Tongue (tissue), 2 donors: ENCODE data around the gene GABBR2. TPM values are rescaled to one million over a fixed set of nuclear protein-coding genes. Genes with fewer than 3 reads are reported as not detected.
A peak's percentile ranks its signal among the peaks of the same experiment; 100 is the strongest.

Source experiments
- DNase-seq: peaks from one replicate; pipeline ENCODE4 v3.0.0-alpha.2; 2015
- total RNA-seq: library from RNA; depleted of rRNA; stranded (reverse); fragments of >200 nt; gene quantifications from one replicate; pipeline ENCODE4 v1.2.3, GENCODE V29; 2014

The GABBR2 gene
- total RNA-seq, result 0.41 TPM

GRCh38 chr9:98708933-98709911 lies at the start of gene GABBR2:
Gene GABBR2, minus strand, starts transcription at chr9:98708935. Its CDS starts 198 bp downstream, at chr9:98708737.
- no peak for DNase-seq

GRCh38 chr9:98755006-98755618 lies 46.4 kb upstream of the GABBR2 start:
- no peak for DNase-seq

- DNase-seq, result no peak
Observed at GRCh38 chr9:98751210-98751609, 42.5 kb upstream of the GABBR2 start.

GRCh38 chr9:98750364-98751060 lies 41.8 kb upstream of the GABBR2 start:
- no peak for DNase-seq

DNA sequence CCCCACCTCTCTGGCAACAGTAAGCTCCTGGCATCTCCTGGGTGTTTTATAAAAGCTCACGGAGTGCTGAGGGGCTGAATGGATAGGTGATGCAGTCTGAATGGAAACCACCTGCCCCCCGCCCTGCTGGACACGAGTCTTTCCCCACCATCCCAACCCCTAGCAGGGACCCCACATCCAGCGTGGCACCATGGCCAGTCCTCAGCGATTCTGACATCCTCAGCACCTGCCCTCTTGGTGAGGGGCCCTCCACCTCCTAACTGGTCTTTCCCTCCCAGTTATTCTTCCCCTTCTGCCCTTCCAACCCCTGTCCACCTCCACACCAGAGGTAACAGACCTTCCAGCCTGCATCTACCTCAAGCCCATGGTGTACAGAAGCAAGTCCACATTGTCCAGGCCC lies 38.7 kb upstream of the GABBR2 start:
- DNase-seq, result no peak

GRCh38 chr9:98745470-98745869 lies 36.7 kb upstream of the GABBR2 start:
- no peak for DNase-seq

DNA sequence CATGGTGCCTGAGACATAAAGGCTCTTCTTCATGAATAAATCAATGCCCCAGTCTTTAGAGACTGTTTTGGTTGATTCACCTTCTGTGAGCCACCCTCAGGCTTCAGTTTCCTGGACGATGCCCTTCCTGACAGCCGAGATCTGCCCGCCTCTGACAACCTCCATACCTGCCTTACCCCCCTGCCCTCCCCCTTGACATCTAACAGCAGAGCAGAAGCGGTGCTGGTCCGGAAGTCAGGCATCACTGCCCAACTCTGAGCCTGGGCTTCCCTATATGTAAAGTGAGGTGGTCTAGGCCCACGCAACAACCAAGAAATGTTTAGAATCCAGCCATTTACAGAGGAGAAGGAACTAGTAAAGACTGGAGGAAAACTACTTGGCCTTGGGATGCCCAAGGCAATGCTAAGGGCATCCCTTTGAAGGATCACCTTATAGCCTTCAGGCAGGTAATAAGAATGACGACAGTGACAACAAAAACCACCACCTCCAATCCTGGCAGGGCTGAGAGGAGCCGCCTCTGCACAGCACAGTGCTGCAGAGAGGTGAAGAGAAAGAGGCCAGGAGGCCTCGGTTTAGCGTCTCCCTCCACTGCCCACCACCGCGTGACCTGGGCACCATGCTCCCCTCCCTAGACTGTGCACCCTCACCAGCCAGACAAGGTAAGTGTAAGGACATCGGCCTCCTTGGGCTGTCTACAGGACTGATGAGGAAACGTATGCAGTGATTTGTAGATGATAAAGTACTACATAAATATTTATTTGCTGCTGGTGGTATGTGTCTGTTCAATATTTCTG lies 35.3 kb upstream of the GABBR2 start:
- no peak for DNase-seq

DNA sequence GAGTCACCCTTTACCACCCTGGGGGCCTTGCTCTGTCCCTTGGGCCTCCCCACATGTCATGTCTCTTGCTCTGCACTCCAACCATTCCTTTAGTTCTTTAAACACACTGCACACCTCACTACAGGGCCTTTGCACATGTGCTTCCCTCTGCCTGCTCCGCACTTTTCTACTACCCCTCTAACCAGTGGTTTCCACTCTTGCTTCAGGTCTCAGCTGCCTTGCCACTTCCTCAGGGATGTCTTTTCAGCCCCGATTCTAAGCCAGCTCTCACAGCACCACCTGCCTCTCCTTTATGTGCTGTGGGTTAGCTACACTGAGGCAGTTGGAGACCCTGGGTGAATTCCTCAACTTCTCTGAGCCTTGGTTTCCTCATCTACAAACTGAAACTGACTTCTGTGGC lies 34.6 kb upstream of the GABBR2 start:
- DNase-seq, result no peak

DNA sequence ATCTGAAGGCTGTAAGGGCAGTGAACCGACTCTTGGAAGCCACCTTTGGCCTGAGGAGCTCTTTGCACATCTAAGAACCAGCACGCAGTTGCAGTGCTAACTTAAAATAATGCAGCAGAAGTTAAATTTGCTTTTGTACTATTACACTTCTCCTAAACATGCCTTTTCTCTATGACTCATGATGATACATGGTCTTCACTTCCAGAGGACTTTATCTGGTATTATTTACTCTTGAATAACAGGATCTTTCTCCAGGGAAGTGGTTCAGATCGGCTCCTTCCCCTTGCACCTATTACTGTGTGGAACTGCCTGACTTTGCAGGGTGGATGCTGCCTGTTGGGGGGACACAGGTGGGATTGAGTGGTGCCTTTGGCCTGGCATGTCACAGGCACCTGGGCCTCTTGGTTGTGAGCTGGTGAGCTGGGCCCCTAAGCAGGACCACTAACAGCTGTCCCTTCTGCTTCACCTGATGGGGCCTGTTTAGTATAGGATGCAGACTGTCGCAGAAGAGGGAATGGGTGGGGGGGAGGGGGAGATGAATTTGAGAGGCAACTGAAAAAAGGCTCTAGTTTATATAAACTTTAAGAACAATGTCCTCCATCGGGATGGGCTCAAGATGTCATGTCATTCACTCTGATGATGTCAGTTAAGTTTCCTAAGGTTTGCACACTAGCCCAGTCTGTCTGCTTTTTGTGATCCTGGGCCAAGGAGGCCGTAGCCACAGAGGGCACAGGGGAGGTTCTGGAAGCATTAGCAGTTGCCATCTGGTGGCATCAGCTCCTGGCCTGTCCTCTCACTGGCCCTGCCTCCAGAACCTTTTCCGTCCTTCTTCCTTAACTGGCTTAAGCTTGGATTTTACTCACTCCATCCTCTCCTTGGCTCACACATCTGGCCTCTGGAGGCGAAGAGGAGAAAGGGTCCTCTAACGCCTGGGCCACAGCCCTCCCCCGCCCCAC lies 33.9 kb upstream of the GABBR2 start:
- no peak for DNase-seq

- DNase-seq, result no peak
Observed at GRCh38 chr9:98740226-98740881, 31.6 kb upstream of the GABBR2 start.

DNA sequence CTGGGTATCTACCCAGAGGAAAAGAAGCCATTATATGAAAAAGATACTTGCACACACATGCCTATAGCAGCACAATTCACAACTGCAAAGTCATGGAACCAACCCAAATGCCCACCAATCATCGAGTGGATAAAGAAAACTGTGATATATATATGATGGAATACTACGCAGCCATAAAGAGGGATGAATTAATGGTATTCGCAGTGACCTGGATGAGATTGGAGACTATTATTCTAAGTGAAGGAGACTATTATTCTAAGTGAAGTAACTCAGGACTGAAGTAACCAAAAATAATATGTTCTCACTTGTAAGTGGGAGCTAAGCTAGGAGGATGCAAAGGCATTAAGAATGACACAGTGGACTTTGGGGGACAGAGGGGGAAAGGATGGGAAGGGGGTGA lies 30.0 kb upstream of the GABBR2 start:
- DNase-seq, result no peak

DNA sequence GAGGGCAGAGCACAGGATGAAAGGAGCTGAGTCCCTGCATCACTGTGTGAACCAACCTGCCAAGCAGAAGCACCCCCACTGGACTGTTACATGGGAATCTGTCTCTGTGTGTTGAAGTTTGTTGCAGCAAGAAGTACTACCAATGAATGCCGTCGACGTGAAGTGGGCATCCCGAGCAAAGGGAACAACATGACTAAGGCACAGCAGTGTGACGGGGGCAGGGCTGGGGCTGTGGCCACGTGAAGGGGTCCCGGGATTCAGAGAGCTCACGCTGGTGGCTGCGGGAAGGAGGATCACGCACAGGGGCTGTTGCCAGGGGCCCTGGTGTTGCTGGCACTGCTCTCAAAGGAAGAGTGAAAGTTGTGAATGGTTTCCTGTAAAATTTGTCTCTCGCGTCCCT lies 27.5 kb upstream of the GABBR2 start:
- DNase-seq, result no peak

DNA sequence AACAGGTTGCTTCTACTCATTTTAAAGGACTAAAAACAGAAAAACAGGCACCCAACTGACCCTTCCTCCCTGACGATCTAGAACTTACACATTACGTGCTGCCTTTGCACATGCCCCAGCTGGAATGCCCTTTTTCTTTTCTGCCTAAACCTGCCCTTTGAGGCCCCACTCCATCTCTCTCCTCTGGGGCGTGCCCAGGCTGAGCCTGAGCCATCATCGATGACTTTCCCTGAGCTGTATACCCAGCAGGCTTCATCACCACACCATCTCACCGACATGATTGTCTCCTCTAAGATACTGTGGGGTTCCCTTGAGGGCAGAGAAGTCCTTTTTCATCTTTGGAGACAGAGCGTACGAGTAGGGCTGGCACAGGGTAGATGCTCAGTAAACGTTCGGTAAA lies 24.1 kb upstream of the GABBR2 start:
- no peak for DNase-seq

DNA sequence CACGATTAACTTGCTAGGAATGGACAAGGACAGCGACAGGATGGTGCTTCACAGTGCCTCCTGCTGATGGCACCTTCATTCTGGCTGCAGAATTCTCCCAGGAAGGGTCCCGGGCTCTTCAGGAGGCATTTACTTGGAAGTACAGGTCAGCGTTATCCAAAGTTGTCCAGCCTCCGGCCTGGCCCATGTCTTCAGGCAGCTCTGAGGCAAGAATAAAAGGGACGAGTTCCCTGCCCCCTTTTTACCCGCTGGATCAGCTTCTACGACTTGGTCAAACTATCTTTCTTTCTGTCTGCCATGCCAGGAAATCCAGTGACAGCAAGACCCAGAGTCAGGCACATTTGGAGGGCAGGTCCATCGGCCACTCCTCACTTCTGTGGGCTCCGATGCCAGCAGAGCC lies 23.4 kb upstream of the GABBR2 start:
- DNase-seq, result no peak

GRCh38 chr9:98730871-98731270 lies 22.1 kb upstream of the GABBR2 start:
- peak; percentile 54 for DNase-seq

- no peak for DNase-seq
Observed at GRCh38 chr9:98728500-98728899, 19.8 kb upstream of the GABBR2 start.

DNA sequence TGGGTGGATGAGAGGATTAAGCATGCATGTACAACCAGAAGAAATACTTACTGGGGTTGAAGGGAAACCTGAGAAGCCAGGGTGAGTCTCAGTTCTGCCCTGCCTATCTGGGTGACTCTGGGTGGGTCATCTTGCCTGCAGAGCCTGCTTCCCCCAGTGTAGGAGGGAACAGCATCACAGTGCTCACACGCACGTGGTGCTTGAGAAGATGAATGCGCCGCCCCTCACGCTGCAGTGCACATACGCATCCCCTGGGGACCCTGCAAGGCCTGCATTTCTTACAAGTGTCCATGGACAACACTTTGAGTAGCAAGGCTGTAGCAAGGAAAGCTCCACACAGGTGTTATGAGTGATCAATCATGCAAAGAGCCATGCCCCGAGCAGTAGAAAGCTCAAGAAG lies 18.7 kb upstream of the GABBR2 start:
- DNase-seq, result no peak

DNA sequence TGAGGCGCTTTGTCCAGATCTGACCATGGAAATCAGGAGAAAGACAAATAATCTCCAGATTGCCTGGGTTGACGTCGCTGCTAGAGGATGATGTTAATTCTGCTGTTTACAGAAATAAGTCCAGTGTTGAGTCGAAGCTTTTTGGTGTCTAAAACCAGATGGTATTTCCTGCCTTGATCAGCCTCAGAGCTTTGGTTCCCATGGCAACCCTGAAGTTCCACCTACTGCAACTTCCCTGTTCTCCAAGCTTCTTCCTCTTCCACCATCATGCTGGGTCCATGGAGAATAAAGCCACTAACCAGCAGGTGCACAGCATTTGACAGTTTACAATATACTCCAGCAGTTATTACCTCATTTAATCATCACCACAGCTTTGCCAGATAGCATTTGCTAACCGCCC lies 18.0 kb upstream of the GABBR2 start:
- peak; percentile 35 for DNase-seq

- DNase-seq, result no peak
Observed at GRCh38 chr9:98724810-98725530, 16.2 kb upstream of the GABBR2 start.

DNA sequence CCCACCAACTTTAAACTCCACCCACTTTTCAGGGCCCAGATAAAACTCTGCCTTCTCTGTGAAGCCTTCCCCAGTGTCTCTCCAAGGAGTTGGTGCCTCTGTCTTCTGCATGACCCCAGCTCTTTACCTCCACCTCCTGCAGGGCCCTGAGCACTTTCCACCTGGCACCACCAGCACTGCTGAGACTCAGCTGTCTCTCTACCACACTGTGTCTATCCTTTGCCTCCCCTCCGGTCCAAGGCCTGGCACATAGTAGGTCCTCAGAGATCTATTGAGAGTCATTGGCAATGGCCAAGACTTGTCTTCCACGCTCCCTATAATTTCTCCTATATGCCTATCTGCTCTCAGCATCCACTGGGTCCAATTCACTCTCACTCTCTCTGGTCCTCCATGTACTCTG lies 12.9 kb upstream of the GABBR2 start:
- no peak for DNase-seq
